Smooth muscle cell (in vitro differentiated cells): Measurements from ENCODE around the gene RELL1. TPM values are rescaled to one million over a fixed set of nuclear protein-coding genes. Genes with fewer than 3 reads are reported as not detected.
A peak's percentile ranks its signal among the peaks of the same experiment; 100 is the strongest.

ENCODE experiments used
- DNase-seq: peaks from one replicate; lab custom pipeline; 2025; ENCODE audit not compliant: unreplicated experiment; lab: John Stamatoyannopoulos, UW
- H2AFZ ChIP-seq: fragments of 200-600 bp; sonication (generic); 2 replicates; pipeline ENCODE4 v1.6.0; 2016; ENCODE audit warnings: antibody characterized with exemption, low read depth, mild to moderate bottlenecking
- H3F3A ChIP-seq: fragments of 200-600 bp; sonication (generic); 2 replicates; pipeline ENCODE4 v1.6.0; 2017; ENCODE audit warnings: antibody characterized with exemption, low read depth
- H3K27ac ChIP-seq: fragments of 200-600 bp; sonication (generic); 2 replicates; pipeline ENCODE4 v1.5.1; 2016; ENCODE audit warnings: low read depth, mild to moderate bottlenecking
- H3K27me3 ChIP-seq: fragments of 200-600 bp; sonication (generic); 2 replicates; pipeline ENCODE4 v1.6.1; 2016; ENCODE audit warnings: low read depth, mild to moderate bottlenecking
- H3K36me3 ChIP-seq: fragments of 200-600 bp; sonication (generic); 2 replicates; pipeline ENCODE4 v1.5.1; 2016; ENCODE audit warnings: low read depth
- H3K4me1 ChIP-seq: fragments of 200-600 bp; sonication (generic); 2 replicates; pipeline ENCODE4 v1.5.1; 2016; ENCODE audit warnings: low read depth
- H3K4me2 ChIP-seq: fragments of 200-600 bp; sonication (generic); 2 replicates; pipeline ENCODE4 v1.6.0; 2016; ENCODE audit warnings: mild to moderate bottlenecking
- H3K4me3 ChIP-seq: fragments of 200-600 bp; sonication (generic); 2 replicates; pipeline ENCODE4 v1.5.1; 2016; ENCODE audit warnings: mild to moderate bottlenecking
- H3K79me2 ChIP-seq: fragments of 200-600 bp; sonication (generic); 2 replicates; pipeline ENCODE4 v1.6.0; 2016; ENCODE audit warnings: low read depth, mild to moderate bottlenecking
- H3K9ac ChIP-seq: fragments of 200-600 bp; sonication (generic); 2 replicates; pipeline ENCODE4 v1.6.0; 2016; ENCODE audit warnings: low read depth
- H3K9me3 ChIP-seq: fragments of 200-600 bp; sonication (generic); replicated peaks from 2 replicates; pipeline ENCODE4 v1.5.1; 2016; ENCODE audit warnings: low read depth
- H4K20me1 ChIP-seq: fragments of 200-600 bp; sonication (generic); 2 replicates; pipeline ENCODE4 v1.6.0; 2016; ENCODE audit warnings: low read depth
- CTCF ChIP-seq: fragments of 200-600 bp; sonication (generic); IDR thresholded peaks from 2 replicates; pipeline ENCODE4 v1.5.1; 2017; ENCODE audit warnings: borderline replicate concordance, mild to moderate bottlenecking, antibody characterized with exemption; ENCODE audit not compliant: insufficient read depth, poor library complexity, severe bottlenecking
- WGBS: methylation state at CpG from one replicate; pipeline ENCODE4 v1.1.7; 2016; ENCODE audit warnings: low lambda C conversion rate; 5-methylcytosine and 5-hydroxymethylcytosine counted together
- polyA plus RNA-seq: library from polyadenylated mRNA; unstranded; fragments of >200 nt; fragmentation: Nextera tagmentation; extraction: Ambion mirVana; gene quantifications from 2 replicates; pipeline ENCODE4 v1.2.1, GENCODE V29; 2016
- total RNA-seq: library from RNA; depleted of rRNA; stranded (reverse); fragments of >200 nt; gene quantifications from 2 replicates; pipeline ENCODE4 v1.2.3, GENCODE V29; 2014

Gene RELL1
- total and polyA plus RNA-seq, 2 experiments from 2014 or later = 3.5 to 36.3 TPM

DNA sequence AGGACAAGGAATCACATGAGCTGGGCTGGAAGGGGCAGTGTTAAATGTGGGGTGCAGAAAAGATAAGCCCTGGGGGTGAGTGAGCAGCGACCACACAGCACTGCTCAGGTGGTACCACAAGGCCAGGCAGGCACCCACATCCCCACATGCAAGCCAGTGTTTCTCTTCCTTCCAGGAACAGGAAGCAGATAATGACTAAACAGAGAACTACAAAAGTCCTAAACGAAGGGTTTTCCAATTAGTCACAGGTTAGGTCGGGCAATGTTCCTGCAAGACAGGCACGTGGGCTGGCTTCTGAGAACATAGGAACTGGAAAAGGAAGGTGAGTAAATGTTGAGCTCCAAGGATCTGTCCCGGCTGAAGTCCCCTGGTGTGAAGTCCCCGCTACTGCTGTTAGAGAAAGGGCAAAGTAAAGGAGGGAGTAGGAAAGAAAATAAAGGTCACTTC is 19.5 kb downstream of the RELL1 start:
- H3K36me3 ChIP-seq = no peaks in the 10 kb centered on the region
- peak overlapping the region; percentile 45 for H3K4me2 ChIP-seq
- H3K27ac ChIP-seq = peak overlapping the region; percentile 67
- 14% methylated on average over 6 of the region's 6 CpGs for WGBS
- peaks cover 22% of the 10 kb centered on the region for H4K20me1 ChIP-seq
- H2AFZ ChIP-seq = no peak overlapping the region
- TF ChIP-seq CTCF = no peak
- H3F3A ChIP-seq = peaks cover 16% of the 10 kb centered on the region
- peaks cover 26% of the 10 kb centered on the region for H3K79me2 ChIP-seq
- no peaks in the 10 kb centered on the region for H3K27me3 ChIP-seq
- peaks cover 38% of the 10 kb centered on the region for H3K4me1 ChIP-seq
- H3K9me3 ChIP-seq = no peaks in the 10 kb centered on the region
- H3K4me3 ChIP-seq = no peak overlapping the region
- no peak overlapping the region for H3K9ac ChIP-seq
- no peak for DNase-seq

DNA sequence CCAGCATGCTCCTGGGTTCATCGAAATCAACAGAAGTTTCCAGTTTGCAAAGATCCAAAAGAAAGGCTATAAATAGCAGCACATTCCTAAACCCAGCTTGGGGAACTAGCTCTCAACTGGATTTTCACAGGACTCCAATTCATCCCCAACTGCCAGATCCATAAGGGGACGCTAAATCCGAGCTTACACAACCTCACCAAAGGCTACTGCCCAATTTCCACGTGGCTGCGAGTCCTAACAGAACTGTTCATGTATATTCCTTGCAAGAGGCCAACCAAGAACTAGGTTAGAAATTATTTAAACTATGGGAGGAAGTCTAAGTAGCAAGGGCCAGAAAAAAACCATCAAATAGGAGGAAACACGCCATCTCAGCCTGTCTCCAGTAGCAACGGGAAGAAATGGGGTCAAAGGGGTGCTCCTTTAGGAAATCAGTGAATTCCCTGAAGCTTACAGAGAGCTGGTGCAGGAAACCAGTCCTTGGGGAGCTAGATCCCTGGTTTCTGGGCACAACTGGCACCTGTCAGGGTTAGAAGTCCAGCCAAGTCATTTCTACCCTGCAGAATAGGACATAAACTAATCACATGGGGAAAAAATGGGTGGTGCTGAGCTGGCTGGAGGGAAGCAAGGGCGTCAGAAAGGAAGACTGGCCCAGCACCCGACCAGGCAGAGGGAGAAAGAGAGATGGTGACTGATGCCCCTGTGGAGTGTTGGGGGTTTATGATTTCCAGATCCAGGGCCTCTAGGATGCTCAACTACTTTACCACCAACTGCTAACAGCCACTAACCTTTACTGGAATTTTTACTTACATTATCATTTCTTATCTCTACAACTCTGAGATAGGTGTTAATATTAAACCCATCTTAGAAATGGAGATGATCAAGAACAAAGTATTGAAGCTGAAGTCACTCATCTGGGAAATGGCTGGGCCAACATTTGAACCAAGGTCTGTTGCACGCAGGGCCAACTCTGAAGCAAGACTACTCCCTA is 20.5 kb downstream of the RELL1 start:
- Histone ChIP-seq H3F3A (peaks cover 18% of the 10 kb centered on the region), H2AFZ (no peak overlapping the region), H3K9me3 (no peaks in the 10 kb centered on the region), H4K20me1 (peaks cover 25% of the 10 kb centered on the region), H3K36me3 (no peaks in the 10 kb centered on the region), H3K4me1 (peaks cover 43% of the 10 kb centered on the region), H3K9ac (no peak overlapping the region), H3K27me3 (no peaks in the 10 kb centered on the region), H3K4me3 (no peak overlapping the region), H3K79me2 (peaks cover 15% of the 10 kb centered on the region), H3K4me2 (peak overlapping the region; percentile 48), H3K27ac (peak overlapping the region; percentile 67)
- DNase-seq = no peak
- 64% methylated on average over 10 of the region's 10 CpGs for WGBS
- TF ChIP-seq CTCF = no peak

DNA sequence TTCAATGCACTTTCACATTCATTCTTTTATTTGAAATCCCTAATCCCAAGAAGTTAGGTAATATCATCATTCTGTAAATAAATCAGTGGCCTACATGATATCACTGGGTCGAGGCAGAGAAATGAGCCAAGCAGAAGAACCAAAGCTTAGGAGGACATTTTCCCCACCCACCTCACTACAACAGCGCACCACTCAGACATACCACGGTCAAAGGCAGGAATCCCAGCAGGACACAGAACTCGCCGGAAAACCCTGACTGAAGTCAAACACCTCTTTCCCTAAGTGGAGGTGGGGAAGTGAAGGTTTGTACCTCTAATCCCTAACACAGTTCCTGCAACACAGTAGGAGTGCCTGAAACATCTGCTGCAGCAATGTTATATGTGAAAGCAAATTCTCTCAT is 21.5 kb downstream of the RELL1 start:
- 48% methylated on average over 5 of the region's 5 CpGs for WGBS
- no peak overlapping the region for H2AFZ ChIP-seq

More for the DNA sequence above, 21.5 kb downstream of the RELL1 start:
- DNase-seq = no peak
- H3K36me3 ChIP-seq = no peaks in the 10 kb centered on the region
- H3K27ac ChIP-seq = peak overlapping the region; percentile 46
- H3K4me1 ChIP-seq = peaks cover 37% of the 10 kb centered on the region
- H3F3A ChIP-seq = peaks cover 18% of the 10 kb centered on the region
- peak overlapping the region; percentile 48 for H3K4me2 ChIP-seq
- peaks cover 15% of the 10 kb centered on the region for H3K79me2 ChIP-seq
- H3K9ac ChIP-seq = no peak overlapping the region
- H3K4me3 ChIP-seq = no peak overlapping the region
- no peaks in the 10 kb centered on the region for H3K9me3 ChIP-seq
- peaks cover 25% of the 10 kb centered on the region for H4K20me1 ChIP-seq
- no peaks in the 10 kb centered on the region for H3K27me3 ChIP-seq
- no peak for TF ChIP-seq CTCF
